ENCODE data around the gene NMB. TPM values are rescaled to one million over a fixed set of nuclear protein-coding genes. Genes with fewer than 3 reads are reported as not detected.

NMB gene
- total RNA-seq, 1 experiment from 2014 or later, result 19.4 TPM

DNA sequence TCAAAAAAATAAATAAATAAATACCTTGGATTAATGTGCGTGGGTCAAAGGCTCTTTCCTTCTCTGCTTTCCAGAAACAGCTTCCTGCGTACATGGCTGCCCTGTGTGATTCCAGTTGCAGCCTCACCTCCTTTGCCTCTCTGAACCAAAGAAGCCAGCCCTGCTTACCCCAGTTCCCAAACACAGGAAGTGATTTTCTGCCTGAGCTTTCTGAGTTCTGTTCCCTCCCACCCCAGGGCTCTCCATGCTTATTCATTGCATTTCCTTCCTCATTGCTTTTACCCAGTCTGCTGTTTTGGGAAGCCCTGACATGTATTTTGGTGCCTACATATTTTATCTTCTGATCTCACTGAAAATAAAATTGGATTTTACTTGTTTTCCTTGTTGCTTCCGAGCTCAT is 41.8 kb downstream of the NMB start:
- H3K27me3 ChIP-seq (ENCODE audit: control insufficient read depth, insufficient read depth, low read length), result no peaks in the 10 kb centered on the region
- peak; percentile 36 for DNase-seq
- H3K36me3 ChIP-seq (replicated peaks; ENCODE audit: control insufficient read depth, insufficient read depth, low read length), result peaks cover 8% of the 10 kb centered on the region

DNA sequence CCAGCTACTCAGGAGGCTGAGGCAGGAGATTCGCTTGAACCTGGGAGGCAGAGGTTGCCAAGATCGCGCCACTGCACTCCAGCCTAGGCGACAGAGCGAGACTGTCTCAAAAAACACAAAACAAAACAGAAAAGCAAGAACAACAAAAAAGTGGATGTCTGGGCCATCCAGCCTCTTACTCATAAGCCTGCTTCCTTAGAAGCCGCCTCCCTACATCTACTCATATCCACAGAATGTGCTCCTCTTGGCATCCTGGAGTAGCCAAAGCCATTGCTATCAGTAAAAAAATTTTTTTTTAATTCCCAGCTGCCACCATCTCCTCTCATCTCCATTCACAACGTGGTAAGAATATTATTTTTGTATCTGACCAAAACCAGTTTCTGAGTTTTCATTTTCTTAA is 46.4 kb downstream of the NMB start:
- H3K36me3 ChIP-seq (replicated peaks; ENCODE audit: control insufficient read depth, insufficient read depth, low read length), result peaks cover 11% of the 10 kb centered on the region
- H3K27me3 ChIP-seq (ENCODE audit: control insufficient read depth, insufficient read depth, low read length), result no peaks in the 10 kb centered on the region
- H3K4me3 ChIP-seq (ENCODE audit: insufficient read depth, low read depth, low read length), result no peak overlapping the region
- no peak for DNase-seq

More for the DNA sequence above, 41.8 kb downstream of the NMB start:
- H3K4me3 ChIP-seq (ENCODE audit: insufficient read depth, low read depth, low read length), result no peak overlapping the region

DNA sequence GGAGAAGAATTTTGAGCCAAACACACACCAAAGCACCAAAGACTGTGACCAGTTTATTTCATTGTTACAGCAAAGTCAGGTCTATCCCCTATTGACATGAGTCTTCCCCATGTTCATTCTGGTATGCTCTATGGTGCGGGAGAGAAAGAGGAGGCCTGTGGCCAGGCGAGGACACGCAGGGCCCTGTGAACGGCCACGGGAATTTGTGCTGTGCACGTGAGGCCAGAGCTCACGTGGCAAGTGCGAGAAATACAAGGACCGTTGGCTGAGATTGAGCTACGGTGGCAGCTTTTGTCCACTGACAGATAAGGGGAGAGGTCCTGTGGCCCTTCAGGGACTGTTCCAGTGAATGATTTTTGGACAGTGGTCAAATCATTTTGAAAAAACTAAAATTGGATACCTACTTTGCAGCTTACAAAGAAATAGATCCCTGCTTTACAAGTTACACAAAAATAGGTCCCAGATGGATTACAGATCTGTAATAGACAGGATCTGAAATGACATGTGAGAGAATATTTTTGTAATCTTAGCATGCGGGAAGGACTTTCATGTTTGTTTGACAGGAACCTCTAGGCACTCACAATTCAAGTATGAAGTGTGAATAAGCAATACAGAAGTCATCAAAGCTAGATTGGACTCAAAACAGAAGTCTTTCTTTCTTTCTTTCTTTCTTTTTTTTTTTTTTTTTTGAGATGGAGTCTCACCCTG is 48.0 kb downstream of the NMB start:
- DNase-seq, result peak; percentile 4
- Histone ChIP-seq H3K27me3 (ENCODE audit: control insufficient read depth, insufficient read depth, low read length) (no peaks in the 10 kb centered on the region), H3K36me3 (replicated peaks; ENCODE audit: control insufficient read depth, insufficient read depth, low read length) (peaks cover 23% of the 10 kb centered on the region), H3K4me3 (ENCODE audit: insufficient read depth, low read depth, low read length) (no peak overlapping the region)

DNA sequence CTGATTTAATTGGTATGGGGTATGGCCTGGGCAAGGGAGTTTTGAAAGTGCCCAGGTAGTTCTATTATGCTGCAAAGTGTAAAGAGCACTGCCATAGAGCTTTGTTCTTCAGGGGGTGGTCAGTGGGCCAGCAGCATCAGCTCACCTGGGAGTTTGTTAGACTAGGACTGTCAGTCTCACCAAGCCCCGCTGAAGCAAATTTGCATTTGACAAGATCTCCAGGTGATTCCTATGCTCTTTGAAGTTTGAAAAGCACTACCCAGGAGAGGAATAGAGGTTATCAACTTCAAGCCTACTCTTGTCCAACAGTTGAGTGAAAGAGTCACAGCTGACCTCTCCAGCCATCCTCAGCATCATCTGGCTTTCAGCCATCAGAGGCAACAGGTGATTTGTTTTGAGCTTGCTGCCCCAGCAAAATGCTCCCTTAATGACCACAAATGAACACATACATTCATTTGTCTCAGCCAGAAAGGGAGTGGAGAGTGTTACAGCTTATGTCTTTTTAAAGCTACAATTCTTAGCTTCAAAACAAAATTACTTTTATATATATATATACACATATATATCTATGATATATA is 49.2 kb downstream of the NMB start:
- peak; percentile 6 for DNase-seq
- no peak overlapping the region for H3K4me3 ChIP-seq (ENCODE audit: insufficient read depth, low read depth, low read length)
- no peaks in the 10 kb centered on the region for H3K27me3 ChIP-seq (ENCODE audit: control insufficient read depth, insufficient read depth, low read length)
- H3K36me3 ChIP-seq (replicated peaks; ENCODE audit: control insufficient read depth, insufficient read depth, low read length), result peaks cover 27% of the 10 kb centered on the region

DNA sequence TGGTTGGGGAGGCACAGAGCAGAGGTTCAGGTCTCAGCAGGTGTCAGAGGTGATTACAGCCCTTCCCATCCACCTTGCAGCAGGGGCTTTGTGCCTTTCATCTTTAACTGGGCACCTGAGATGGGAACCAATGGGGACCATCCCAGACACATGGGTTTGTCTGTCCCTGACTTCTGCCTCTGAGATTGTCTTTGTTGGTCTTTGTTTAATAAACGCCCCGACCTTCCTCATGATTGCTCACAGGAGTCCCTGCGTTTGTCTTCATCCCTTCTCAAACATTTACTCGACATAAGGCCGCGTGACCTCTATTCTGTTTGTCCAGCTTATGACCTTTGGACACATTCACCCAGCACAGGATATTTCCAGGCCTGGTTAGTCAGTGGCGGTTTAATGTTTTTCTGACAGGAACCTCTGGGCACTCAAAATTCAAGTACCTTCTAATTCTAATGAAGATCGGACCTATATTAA is 51.3 kb downstream of the NMB start:
- no peak for DNase-seq
- Histone ChIP-seq H3K36me3 (replicated peaks; ENCODE audit: control insufficient read depth, insufficient read depth, low read length) (peaks cover 27% of the 10 kb centered on the region), H3K4me3 (ENCODE audit: insufficient read depth, low read depth, low read length) (no peak overlapping the region), H3K27me3 (ENCODE audit: control insufficient read depth, insufficient read depth, low read length) (no peaks in the 10 kb centered on the region)

DNA sequence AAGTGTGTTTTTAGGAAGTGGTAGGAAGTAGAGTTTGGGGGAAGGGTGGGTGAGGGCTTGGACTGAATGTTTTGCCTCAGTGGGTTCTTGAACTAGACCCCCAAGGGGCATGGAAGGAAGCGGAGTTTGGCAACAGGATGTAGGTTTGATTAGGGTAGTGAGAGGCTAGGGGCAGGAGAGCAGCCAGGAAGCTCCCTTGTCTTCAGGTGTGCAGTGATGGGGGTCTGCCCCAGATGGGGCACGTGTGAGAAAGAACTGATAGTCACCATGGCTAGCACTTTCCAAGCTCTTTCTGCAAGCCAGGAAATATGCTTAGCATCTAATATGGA is 52.5 kb downstream of the NMB start:
- no peak for DNase-seq
- H3K36me3 ChIP-seq (replicated peaks; ENCODE audit: control insufficient read depth, insufficient read depth, low read length), result peaks cover 27% of the 10 kb centered on the region
- no peaks in the 10 kb centered on the region for H3K27me3 ChIP-seq (ENCODE audit: control insufficient read depth, insufficient read depth, low read length)
- H3K4me3 ChIP-seq (ENCODE audit: insufficient read depth, low read depth, low read length), result no peak overlapping the region

Other genes starting within 250 kb of the NMB start
- 61.5 and 64.8 TPM in 2 replicates for gene ZSCAN2, start 57.2 kb downstream of the NMB start, total RNA-seq (2014; rRNA removed; shearing (Covaris generic))
- 13.6 and 17.7 TPM in 2 replicates for gene WDR73, start 3.9 kb downstream of the NMB start, total RNA-seq (2014; rRNA removed; shearing (Covaris generic))
- 153 and 187 TPM in 2 replicates for gene SEC11A, start 57.9 kb upstream of the NMB start, total RNA-seq (2014; rRNA removed; shearing (Covaris generic))
- gene ZNF592, start 90.4 kb upstream of the NMB start, total RNA-seq (2014; rRNA removed; shearing (Covaris generic)), result 17.0 and 17.6 TPM in 2 replicates
- gene ALPK3, start 159.2 kb upstream of the NMB start, total RNA-seq (2014; rRNA removed; shearing (Covaris generic)), result 0.59 and 0.81 TPM in 2 replicates
- gene SLC28A1, start 226.5 kb upstream of the NMB start, total RNA-seq (2014; rRNA removed; shearing (Covaris generic)), result not detected in 2 replicates

Data from H7 (cell line).